Measurements from ENCODE around the gene MAPK9.
A peak's percentile ranks its signal among the peaks of the same experiment; 100 is the strongest.
"Not testable (repeated sequence)": the region's sequence is repeated elsewhere in the genome, so short reads cannot be mapped to it uniquely, and the experiment has no call there.

The MAPK9 gene

DNA sequence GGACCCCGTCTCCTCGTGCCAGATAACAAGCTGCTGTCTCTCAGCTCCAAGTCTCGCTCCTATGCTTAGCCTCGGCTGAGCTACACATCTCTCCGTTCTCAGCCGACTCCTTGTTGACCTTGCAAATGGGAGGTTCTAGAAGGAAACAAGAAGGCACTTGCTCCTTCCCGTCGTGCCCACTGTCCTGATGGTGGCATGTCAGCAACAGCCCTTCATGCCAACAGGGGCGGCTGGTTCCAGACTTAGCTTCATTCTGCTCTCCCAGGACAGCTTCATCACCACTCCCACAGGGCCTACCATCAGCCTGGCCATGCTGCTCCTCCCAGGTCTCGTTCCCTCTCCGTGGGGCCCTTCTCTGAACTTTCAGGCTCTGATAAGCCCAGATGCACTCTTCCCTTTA lies 69.8 kb downstream of the MAPK9 start:
- no peak for DNase-seq

DNA sequence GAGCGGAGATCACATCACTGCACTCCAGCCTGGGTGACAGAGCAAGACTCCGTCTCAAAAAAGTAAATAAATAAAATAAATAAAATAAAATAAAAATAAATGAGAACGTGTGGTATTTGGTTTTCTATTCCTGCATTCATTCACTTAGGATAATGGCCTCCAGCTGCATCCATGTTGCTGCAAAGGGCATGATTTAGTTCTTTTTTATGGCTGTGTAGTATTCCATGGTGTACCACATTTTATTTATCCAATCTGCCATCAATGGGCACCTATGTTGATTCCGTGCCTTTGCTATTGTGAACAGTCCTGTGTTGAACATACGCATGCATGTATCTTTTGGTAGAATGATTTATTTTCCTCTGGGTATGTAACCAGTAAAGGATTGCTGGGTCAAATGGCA lies 74.1 kb downstream of the MAPK9 start:
- DNase-seq: no peak

DNA sequence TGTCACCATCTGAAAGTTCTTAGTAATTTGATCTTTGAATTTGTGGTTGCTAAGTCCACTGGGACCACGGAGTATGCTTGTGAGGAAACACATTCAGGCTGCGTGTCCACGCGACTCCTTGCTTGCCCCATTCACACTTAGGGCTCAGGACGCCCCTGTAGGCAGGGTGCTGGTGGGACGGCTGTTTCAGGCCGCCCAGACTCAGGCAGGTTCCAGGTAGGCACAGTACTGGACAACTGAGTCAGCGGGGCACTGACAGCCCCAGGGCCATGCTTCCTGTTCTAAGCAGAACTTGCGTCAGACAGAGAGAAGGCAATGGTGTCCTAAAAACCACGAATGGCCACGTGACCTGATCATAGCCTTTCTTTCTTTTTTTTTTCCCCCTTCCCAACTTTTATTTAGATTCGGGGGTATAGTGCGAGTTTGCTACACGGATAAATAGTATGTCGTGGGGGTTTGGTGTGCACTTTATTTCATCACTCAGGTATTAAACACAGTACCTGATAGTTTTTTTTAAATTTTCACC lies 75.2 kb downstream of the MAPK9 start:
- DNase-seq: no peak

DNA sequence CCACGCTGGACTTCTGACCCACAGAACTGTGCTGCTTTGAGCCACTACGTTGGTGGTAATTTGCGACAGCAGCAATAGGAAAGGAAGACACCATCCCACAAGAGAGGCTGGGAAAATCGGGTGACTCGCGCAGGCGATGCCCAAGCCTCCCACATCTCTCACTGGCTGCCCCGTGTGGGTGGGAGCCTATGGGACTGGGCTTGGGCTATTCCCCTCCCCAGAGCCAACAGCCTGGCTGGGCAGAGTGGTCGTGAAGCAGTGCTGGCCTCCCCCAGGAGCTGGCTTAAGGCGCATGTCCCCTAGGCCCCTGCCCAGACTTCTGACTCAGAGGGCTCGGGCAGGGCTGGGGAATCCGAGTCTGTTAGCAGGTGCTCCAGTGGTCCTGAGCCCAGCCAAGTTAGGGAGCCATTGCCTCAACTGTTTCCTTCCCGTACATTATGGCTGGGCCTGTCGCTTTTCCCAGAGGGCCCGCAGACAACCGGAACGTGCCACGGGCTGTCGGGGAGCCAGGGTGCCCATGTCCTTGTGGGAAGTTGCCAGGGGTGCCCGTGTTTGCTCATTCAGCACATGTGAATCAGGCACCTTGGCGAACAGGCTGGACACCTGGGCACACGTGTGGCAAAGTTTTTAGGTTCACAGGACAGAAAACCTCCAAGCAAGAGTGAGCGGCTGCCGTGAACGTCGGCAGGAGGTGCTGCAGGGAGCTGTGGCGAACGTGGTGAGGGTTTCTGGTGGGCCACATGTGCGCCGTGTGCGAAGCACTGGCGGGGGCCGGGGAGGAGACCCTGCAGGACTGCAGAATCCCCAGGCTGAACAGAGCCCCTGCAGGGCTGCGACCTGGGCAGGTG lies 75.9 kb downstream of the MAPK9 start:
- no peak for DNase-seq

DNA sequence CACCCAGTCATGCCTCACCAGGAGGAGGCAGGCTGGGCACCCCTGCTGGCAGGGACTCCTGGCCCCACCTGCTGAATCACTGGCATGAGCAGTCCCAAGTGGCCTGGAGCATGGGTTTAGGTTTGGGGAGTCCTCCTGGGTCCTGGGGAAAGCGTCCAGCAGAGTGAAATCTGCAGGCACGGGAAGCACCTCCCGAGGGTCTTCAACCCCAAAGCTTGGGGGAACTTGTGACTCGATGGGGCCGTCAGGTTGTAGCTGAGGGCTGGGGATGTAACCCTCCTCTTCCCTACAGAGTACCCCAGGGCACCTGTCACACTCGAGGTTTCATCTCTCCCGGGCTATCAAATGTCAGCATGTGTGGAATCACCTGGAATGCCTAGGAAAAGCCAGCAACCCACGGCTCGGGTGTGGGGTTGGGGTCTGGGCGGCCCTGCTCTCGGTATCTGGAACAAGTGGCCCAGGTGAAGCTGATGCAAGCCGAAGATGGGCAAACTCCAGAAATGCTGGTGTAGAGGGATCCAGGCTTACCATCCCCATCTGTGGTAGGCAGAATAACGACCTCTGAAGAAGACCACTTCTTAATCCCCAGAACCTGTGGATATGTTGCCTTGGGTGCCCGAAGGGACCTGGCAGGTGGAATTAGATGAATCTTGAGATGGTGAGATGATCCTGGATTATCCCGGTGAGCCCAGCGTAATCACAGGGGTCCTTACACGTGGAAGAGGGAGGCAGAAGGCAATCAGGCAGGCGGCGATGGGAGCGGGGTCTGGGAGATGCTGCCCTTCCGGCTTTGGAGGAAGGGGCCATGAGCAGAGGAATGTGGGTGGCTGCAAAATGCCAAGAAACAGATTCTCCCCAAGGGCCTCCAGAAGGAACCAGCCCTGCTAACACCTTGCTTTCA lies 76.8 kb downstream of the MAPK9 start:
- DNase-seq: no peak

DNA sequence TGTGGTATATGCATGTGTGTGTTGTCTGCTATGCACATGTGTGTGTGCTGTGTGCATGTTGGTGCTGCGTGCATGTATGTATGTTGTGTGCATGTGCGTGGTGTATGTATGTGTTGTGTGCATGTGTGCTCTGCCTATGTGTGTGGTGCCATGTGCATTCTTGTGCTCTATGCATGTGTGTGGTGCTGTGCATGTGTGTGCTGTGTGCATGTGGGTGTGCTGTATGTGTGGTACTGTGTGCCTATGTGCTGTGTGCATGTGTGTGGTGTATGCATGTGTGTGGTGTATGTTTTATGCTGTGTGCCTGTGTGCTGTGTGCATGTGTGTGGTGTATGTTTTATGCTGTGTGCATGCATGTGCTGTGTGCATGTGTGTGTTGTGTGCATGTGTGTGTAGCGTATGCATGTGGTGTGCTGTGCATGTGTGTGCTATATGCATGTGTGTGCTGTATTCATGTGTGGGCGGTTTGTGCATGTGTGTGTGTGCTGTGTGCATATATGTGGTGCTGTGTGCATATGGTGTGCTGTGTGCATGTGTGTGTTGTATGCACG lies 78.2 kb downstream of the MAPK9 start:
- DNase-seq: no peak

DNA sequence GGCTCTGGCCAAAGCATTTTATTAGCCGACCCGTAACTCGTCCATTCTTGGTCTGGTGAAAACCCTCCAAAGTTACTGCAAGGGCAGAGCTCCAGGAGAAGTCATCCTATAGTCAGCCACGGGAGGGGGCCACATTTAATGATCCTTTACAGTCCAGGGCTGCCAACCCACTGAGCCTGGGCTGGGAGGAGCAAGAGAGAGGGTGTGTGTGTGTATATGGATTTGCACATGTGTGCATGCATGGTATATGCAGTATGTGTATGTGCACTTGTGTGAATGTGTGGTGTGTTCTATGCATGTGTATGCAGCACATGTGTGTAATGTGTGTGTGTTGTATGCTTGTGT lies 78.7 kb downstream of the MAPK9 start:
- DNase-seq: no peak

DNA sequence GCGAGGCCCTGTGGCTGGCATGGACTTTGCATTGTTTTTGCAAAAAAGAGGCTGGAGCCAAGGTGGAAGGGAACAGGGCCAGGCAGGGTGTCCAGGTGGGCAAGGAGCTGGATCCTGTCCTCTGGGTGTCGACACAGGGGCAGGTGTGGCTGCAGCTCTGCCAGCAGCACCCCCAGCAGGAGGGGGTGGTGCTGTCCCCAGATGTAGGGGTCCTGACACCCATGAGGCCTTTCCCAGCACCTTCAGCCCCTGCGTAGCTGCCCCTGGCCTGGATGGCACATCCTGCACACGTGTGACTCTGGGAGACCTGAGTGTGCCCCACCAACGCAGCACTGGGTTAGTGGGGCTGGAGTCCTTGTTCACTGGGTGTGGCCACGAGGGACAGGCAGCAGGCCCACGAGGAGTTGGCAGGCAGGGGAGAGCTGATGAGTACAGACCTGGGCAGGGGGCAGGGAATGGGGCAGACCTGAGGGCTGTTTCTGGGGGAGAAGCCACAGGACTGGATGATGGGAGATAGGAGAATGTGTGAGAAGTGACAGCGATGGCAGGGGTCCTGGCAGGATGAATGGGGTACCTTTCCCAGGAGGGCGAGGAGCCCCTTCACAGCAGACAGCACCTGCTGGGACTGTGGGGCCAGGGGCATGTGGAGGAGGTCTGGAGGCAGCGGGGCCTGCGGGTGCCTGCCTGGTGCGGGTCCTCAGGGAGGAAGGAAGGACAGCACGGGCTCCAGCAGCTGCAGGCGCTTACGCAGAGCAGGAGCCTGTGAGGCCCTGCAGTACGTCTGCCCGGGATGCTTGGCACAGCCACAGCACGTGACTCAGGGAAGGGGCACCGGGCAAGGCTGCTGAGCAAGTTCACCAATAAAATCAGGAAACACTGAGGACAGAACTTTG lies 79.3 kb downstream of the MAPK9 start:
- DNase-seq: no peak

DNA sequence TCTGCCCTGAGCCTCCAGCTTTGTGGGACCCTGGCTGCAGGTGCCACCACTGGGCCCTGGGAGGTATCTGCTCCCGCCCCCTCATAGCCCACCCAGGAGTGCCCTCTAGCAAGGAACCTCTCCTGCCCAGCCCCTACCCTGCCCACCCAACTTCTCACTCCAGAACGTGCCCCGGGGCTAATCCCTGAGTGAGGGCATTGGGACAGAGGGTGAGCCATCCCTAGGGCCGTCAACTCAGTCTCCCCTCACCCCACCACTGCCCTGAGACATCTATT lies 80.2 kb downstream of the MAPK9 start:
- no peak for DNase-seq

DNA sequence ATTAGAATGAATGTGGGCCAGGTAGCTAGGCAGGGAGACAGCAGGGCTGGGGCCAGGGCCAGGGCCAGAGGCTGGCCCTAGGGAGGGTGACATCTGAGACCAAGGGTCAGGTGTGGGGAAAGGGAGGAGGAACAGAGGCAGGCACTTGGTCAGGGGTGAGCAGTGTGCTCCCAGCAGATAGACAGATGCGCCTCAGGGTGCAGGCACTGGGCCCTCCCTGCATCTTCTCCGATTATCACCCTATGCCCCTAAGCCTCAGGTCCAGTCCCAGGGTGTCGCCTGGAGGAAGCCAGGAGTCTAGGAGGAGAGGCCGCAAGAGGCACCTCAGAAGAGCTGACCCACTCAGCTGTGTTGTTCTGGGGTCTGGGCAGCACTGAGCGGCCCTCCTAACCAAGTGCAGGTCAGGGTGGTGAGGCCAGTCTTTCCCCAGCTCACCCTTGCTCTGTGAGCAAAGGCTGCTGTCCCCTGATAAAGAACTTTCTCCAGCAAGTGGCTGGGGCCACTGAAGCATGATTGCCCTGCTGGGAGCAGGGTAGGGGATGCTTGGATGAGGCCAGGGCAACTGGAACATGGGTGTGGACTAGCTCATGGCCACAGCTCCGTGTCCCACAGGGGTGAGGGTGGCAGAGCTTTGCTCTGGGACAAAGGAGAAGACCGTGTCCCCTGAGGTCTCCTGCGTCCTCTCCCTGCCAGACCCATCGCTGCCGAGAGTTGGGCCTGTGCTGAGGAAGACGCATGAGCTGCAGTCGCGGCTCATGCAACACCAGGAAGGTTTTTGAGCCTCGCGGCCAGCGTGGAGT lies 80.7 kb downstream of the MAPK9 start:
- DNase-seq: no peak

DNA sequence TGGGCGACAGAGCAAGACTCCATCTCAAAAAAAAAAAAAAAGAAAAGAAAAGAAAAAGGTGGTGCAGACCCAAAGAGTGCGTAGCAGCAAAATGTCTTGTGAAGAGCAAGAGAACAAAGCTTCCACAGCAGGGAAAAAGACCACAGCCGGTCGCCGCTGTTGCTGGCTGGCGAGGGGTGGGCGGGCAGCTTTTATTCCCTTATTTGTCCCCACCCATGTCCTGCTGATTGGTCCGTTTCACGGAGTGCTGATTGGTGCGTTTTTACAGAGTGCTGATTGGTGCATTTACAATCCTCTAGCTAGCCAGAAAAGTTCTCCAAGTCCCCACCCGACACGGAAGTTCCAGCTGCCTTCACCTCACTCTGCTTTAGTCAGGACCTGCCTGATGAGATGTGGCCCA lies 81.8 kb downstream of the MAPK9 start:
- not testable (repeated sequence) for DNase-seq

DNA sequence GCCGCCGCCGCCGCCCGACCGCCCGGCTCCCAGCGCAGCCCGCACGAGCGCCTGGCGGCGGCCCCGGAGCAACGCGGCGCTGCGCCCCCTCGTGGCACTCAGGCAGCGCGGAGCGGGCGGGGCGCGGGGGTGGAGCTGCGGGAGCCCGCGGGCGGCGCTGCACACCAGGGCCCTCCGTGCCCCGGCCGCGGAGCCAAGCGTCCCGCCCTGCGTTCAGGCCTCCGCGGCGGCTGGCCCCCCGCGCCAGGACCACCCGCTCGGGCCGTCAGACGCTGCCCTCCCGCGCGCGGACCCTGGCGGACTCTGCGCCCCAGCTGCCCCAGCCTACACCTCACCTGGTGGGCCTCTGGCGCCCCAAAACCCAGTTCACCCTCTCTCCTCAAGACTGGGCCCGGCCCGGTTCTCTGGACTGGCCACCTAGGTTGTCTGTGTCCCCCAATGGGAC lies 82.7 kb downstream of the MAPK9 start, which contains the start of gene RASGEF1C:
RASGEF1C (minus strand) TSS at position 75 of the 445 bp plus-strand sequence. CDS start 71,159 bp downstream, outside the sequence.
- peak; percentile 46 for DNase-seq

DNA sequence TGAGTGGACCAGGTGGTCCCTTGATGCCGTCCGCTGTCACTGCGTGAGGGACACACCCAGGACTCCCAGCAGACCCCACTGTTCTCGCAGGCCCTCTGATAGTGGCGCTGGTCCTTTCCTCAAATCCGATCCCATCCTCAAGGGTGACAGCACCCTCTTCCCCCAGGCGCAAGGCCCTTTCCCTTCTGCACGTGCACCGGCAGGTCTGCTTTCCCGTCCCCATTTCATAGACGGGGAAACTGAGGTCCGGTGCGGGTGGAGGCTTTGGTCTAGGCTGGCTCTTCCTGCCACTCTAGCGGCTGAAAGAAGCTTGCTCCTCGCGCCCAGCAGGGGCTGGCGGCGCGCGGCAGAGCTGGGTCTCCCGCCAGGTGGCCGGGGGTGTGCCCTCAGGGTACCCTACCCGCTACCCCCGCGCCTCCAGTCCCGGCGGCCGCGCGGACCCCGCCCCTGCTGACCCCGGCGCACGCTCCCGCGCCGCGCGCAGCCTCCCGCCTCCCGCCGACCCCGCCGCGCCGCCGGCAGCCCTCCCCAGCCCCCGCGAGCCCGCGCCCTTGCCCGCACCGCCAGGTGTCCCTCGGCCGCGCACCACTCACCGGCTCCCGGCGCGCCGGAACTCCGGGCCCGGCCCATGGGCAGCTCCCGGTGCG lies 83.3 kb downstream of the MAPK9 start:
- no peak for DNase-seq

DNA sequence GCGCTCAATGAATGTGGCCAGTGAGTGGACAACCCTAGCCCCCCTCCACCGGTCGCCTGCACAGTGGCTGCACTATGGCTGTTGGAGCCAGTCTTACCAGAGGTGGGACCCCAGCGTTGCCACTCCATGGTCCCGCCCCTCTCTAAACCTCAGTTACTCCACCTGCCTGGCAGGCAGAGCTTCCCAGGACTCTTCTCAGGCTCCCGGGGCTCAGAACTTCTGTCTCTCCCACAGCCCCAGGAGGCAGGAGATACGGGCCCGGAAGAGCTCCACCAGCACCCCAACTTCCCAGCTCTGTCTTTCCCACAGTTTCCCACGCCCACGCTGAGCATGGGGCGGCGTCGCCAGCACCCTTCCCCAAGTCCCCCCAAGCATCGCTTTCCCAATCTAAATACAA lies 83.8 kb downstream of the MAPK9 start:
- no peak for DNase-seq

DNA sequence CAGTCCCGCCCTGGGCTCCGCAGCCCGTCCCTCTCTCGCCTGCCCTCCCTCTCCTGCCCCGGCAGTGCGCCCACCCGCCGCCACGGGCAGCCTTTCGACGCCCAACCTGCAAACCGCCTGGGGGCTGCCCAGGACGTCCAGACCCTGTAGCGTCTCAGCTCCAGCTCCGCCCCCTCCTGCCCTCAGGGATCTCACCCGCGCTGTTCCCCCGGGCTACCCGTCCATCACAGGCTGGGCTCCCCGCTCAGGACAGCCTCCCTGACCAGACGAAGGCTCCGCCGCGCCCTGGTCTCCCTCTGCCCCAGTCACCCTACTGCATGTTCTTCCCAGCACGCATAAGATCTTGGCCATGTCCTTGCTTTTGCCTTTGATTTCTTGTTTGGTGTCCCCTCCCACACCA lies 84.3 kb downstream of the MAPK9 start:
- DNase-seq: no peak

DNA sequence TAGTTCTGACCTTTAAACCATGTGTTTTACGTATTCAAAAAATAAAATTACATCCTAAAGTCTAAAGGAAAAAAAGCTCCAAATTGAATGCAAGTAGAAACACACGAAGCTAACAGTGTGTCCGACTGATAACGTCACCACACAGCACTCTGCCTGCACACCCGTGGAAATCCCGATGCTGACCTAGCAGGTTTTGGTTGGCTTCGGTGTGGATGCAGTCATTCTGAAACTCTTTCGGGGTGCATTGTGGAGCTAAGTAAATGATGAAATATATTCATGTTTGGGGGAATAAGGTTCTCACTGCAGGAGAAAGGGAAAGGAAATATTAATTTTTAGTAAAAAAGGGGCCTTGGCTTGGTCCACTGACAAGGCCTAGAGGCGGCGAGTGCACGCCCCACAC lies 84.9 kb downstream of the MAPK9 start:
- DNase-seq: no peak

DNA sequence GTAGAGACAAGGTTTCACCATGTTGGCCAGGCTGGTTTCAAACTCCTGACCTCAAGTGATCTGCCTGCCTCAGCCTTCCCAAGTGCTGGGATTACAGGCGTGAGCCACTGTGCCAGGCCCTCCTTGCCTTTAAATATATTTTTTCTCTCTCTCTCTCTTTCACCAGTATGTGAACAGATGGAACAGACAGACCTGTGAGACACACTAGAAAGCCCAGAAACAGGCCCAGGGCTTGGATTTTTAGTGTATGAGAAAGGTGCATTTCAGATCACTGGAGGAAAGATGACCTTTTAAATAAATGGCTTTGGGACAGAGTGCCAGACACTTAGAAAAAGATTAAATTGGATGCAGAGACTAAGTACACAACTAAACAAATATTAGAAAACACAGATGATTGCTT lies 86.0 kb downstream of the MAPK9 start:
- no peak for DNase-seq

DNA sequence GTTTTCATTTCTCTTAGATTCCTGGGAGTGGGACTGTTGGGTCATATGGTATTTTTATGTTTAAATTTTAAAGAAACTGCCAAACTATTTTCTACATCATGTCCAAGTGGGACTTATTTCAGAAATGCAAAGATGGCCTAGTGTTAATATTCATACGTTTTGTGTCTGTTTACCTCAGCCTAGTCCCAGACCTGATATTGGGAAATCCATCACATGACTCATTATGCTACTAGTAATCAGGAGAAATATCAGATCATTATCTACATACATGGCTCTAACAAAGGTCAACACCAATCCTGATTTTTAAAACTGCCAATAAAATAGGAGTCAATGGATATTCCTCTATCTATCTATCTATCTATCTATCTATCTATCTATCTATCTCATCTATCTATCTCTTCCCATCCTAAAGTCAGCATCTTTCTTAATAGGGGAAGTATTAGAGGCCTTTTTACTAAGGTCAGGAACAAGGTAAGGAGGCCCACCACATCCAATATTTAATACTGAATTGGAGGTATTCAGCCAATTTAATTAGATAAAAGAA lies 87.5 kb downstream of the MAPK9 start:
- DNase-seq: no peak

DNA sequence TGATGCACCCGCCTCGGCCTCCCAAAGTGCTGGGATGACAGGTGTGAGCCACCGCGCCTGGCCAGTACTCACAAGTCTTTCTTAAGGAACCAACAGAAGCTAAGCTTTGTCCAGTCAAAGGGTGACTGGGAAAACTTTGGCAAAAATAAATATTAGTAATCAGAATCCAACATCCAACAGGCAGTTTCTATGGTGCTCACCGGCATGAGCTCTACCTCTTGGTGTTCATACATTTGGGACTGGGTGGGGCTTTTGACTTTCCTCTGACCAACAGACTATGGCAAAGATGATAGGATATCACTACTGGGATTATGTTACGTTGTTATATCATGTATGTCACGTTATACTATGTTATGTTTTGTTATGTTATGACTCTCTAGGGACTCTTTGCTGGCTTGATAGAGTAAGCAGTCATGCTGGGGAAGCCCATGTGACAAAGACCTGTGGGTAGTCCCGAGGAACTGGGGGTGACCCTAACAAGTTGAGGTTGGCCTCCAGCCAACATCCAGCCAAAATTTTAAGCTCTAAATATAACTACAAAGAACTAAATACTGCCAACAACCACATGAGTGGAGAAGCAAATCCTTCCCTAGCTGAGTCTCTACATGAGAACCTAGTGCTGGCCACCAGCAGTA lies 88.8 kb downstream of the MAPK9 start:
- no peak for DNase-seq
